Gastroesophageal sphincter (tissue), 4 donors: ENCODE data around the gene LARP1B. TPM values are rescaled to one million over a fixed set of nuclear protein-coding genes. Genes with fewer than 3 reads are reported as not detected.
"Not testable (repeated sequence)": the region's sequence is repeated elsewhere in the genome, so short reads cannot be mapped to it uniquely, and the experiment has no call there.

ENCODE experiments used
- ATAC-seq: fragments of 150-250 bp; one replicate; pipeline ENCODE4 v1.9.1; 2016; ENCODE audit warnings: mild to moderate bottlenecking, moderate library complexity
- H3K27ac ChIP-seq, 4 donors: fragments of 200-600 bp; sonication (generic) in 3 of 4; 1 replicate in 3 of 4; 2 replicates in 1 of 4; pipeline ENCODE4 v1.5.1; 2016 to 2019
- H3K27me3 ChIP-seq: fragments of 200-600 bp; sonication (generic); one replicate; pipeline ENCODE4 v1.5.1; 2019
- H3K36me3 ChIP-seq, 2 donors: fragments of 200-600 bp; sonication (generic); one replicate each; pipeline ENCODE4 v1.5.1; 2019; ENCODE audit warnings: control low read depth in 1 of 2
- H3K4me1 ChIP-seq, 3 donors: fragments of 200-600 bp; sonication (generic); 1 replicate in 2 of 3; 2 replicates in 1 of 3; pipeline ENCODE4 v1.5.1; 2016 to 2019; ENCODE audit warnings: control low read depth in 2 of 3
- H3K4me3 ChIP-seq, 2 donors: fragments of 200-600 bp; sonication (generic); one replicate each; pipeline ENCODE4 v1.5.1; 2019; ENCODE audit warnings: mild to moderate bottlenecking in 1 of 2, moderate library complexity in 1 of 2
- H3K9me3 ChIP-seq, 3 donors: fragments of 200-600 bp; sonication (generic); one replicate each; pipeline ENCODE4 v1.5.1; 2017 to 2019; ENCODE audit warnings: control low read depth in 2 of 3
- EP300 ChIP-seq: sonication (generic); formaldehyde crosslinking; IDR thresholded peaks from one replicate; pipeline ENCODE4 v1.6.1; 2017; ENCODE audit warnings: antibody characterized with exemption, mild to moderate bottlenecking
- POLR2A ChIP-seq, 2 donors: fragments of 450-650 bp; IDR thresholded peaks; one replicate each; pipeline ENCODE4 v1.6.1; 2017; ENCODE audit warnings: antibody characterized with exemption in 2 of 2, mild to moderate bottlenecking in 2 of 2, moderate library complexity in 1 of 2
- POLR2AphosphoS5 ChIP-seq: sonication (generic); formaldehyde crosslinking; IDR thresholded peaks from one replicate; pipeline ENCODE4 v1.6.1; 2017; ENCODE audit warnings: antibody characterized with exemption
- WGBS, 2 donors: methylation state at CpG; one replicate each; pipeline ENCODE4 v1.1.5; 2018; ENCODE audit warnings: low coverage in 1 of 2; 5-methylcytosine and 5-hydroxymethylcytosine counted together
- total RNA-seq, 4 donors: library from RNA; depleted of rRNA; stranded (reverse); fragments of >200 nt; gene quantifications; one replicate each; pipeline ENCODE4 v1.1.0, GENCODE V29; 2016
- TF ChIP-seq, protein P1 (sequence below), 4 experiments: fragments of 200-600 bp in 2 of 4; fragments of 450-650 bp in 2 of 4; sonication (generic) in 1 of 4; IDR thresholded peaks; one replicate each; pipeline ENCODE4 v1.5.1; 2017 to 2019; ENCODE audit warnings: antibody characterized with exemption in 4 of 4, mild to moderate bottlenecking in 2 of 4, moderate library complexity in 2 of 4

LARP1B gene
- total RNA-seq, 4 donors from 2014 or later, result 18.5 to 33.2 (median 26.4) TPM

DNA sequence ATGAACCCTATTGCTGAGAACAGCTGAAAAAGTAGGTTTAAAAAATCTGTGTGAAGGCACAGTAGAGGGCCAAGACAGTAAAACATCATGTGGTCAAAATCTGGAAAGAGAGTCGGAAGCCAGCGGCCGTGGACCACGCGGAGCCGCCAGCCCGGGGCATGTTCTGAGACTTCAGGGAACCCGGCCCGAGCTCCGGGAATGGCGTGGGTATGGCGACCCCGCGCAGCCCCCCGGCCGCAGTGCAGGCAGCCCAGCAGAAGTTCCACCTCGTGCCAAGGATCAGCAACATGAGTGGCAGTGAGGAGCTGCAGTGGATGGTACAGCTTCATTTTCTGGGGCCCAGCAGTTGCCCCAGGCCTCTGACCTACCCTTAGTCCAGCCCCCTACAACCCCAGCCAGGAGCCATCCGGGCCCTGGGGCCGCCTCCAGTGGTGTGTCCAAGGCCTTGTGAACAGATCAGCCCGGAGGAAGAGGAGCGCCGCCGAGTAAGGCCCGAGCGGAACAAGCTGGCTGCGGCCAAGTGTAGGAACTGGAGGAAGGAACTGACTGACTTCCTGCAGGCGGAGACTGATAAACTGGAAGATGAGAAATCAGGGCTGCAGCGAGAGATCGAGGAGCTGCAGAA lies 94.2 kb downstream of the LARP1B start:
- Histone ChIP-seq H3K27me3 (no peaks in the 10 kb centered on the region), H3K27ac (no peak overlapping the region), H3K9me3 (no peaks in the 10 kb centered on the region), H3K4me1 (no peaks in the 10 kb centered on the region), H3K36me3 (peaks cover 0 to 12% of the 10 kb centered on the region in 2 donors), H3K4me3 (no peak overlapping the region)
- WGBS, 2 donors, result 78 to 99% methylated on average over 5 to 16 of the region's 29 CpGs
- ATAC-seq, result no peak
- TF ChIP-seq POLR2AphosphoS5 (no peak), POLR2A (IDR thresholded peaks at IDR 0.05) (no peak), EP300 (no peak)
- TF ChIP-seq, protein P1, sequence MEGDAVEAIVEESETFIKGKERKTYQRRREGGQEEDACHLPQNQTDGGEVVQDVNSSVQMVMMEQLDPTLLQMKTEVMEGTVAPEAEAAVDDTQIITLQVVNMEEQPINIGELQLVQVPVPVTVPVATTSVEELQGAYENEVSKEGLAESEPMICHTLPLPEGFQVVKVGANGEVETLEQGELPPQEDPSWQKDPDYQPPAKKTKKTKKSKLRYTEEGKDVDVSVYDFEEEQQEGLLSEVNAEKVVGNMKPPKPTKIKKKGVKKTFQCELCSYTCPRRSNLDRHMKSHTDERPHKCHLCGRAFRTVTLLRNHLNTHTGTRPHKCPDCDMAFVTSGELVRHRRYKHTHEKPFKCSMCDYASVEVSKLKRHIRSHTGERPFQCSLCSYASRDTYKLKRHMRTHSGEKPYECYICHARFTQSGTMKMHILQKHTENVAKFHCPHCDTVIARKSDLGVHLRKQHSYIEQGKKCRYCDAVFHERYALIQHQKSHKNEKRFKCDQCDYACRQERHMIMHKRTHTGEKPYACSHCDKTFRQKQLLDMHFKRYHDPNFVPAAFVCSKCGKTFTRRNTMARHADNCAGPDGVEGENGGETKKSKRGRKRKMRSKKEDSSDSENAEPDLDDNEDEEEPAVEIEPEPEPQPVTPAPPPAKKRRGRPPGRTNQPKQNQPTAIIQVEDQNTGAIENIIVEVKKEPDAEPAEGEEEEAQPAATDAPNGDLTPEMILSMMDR (IDR thresholded peaks at IDR 0.05), result no peak

DNA sequence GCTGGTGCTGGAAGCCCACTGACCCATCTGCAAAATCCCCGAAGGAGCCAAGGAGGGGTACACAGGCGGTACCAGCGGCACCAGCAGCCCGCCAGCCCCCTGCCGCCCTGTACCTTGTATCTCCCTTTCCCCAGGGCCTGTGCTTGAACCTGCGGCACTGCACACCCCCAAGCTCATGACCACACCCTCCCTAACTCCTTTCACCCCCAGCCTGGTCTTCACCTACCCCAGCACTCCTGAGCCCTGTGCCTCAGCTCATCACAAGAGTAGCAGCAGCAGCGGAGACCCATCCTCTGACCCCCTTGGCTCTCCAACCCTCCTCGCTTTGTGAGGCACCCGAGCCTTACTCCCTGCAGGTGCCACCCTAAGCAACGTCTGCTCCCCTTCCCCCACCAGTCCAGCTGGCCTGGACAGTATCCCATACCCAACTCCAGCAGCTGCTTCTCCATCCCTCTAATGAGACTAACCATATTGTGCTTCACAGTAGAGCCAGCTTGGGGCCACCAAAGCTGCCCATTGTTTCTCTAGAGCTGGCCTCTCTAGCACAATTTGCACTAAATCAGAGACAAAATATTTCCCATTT lies 94.9 kb downstream of the LARP1B start:
- peak; percentile 34 for ATAC-seq
- Histone ChIP-seq H3K27me3 (no peaks in the 10 kb centered on the region), H3K36me3 (peaks cover 0 to 12% of the 10 kb centered on the region in 2 donors), H3K4me3 (no peak overlapping the region), H3K9me3 (no peaks in the 10 kb centered on the region), H3K4me1 (no peaks in the 10 kb centered on the region), H3K27ac (no peak overlapping the region)
- 100% methylated on average over 4 to 10 of the region's 10 CpGs for WGBS, 2 donors
- TF ChIP-seq, protein P1 (IDR thresholded peaks at IDR 0.05), result no peak
- TF ChIP-seq POLR2A (IDR thresholded peaks at IDR 0.05) (no peak), POLR2AphosphoS5 (no peak), EP300 (no peak)

DNA sequence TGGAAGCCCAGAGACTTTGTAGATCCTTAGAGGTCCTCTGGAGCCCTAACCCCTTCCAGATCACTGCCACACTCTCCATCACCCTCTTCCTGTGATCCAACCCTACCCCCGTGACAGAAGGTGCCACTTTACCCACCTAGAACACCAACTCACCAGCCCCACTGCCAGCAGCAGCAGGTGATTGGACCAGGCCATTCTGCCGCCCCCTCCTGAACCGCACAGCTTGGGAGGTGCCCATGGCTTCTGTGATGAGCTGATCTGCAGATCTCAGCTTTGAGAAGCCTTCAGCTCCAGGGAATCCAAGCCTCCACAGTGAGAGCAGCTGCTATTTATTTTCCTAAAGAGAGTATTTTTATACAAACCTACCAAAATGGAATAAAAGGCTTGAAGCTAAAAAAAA lies 95.4 kb downstream of the LARP1B start:
- not testable (repeated sequence) for H3K4me3 ChIP-seq, ATAC-seq, H3K27me3 ChIP-seq, H3K9me3 ChIP-seq, H3K4me1 ChIP-seq, H3K27ac ChIP-seq
- H3K36me3 ChIP-seq, result peaks cover 0 to 12% of the 10 kb centered on the region in 2 donors
- WGBS, 2 donors, result 100% methylated on average over 1 of the region's 3 CpGs; no CpG with 5 or more reads in 1 of the 2 donors

DNA sequence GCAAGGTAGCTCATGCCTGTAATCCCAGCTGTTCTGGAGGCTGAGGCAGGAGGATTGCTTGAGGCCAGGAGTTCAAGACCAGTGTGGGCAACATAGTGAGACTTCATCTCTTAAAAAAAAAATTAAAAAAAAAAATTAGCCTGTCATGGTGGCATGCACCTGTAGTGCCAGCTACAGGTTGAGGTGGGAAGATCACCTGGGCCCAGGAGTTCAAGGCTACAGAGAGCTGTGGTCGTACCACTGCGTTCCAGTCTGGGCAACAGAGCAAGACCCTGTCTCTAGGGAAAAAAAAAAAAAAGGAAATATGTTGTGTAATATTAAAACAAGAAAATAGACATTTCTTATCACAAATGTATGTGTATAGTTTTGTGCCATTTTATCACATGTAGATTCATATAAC lies 97.8 kb downstream of the LARP1B start:
- Histone ChIP-seq H3K4me1 (peaks cover 0 to 4% (median 0%) of the 10 kb centered on the region in 3 donors), H3K36me3 (peaks cover 0 to 12% of the 10 kb centered on the region in 2 donors), H3K4me3 (no peak overlapping the region), H3K27ac (no peak overlapping the region), H3K27me3 (no peaks in the 10 kb centered on the region), H3K9me3 (no peaks in the 10 kb centered on the region)
- ATAC-seq, result no peak
- WGBS, 2 donors, result 94 to 100% methylated on average over 2 of the region's 2 CpGs
- TF ChIP-seq EP300, result no peak
- TF ChIP-seq POLR2A (IDR thresholded peaks at IDR 0.05), result no peak
- TF ChIP-seq, protein P1 (IDR thresholded peaks at IDR 0.05), result no peak
- TF ChIP-seq POLR2AphosphoS5, result no peak

DNA sequence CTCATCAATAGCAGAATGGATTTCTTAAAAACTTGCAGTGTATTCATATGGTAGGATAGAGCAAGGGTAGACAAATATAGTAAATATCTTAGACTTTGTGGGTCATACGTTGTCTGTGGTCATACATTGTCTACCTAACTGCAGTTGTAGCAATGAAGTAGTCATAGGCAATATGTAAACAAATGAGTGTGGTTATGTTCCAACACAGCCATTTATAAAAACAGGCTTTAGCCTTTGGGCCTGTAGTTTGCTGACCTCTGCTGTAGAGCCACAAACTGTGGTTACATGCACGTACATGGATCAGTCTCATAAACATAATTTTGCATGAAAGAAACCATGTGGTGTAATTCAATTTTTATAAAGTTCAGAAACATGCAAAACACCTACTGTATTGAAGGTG lies 98.9 kb downstream of the LARP1B start:
- H3K9me3 ChIP-seq, result no peaks in the 10 kb centered on the region
- H3K4me3 ChIP-seq, result no peak overlapping the region
- peaks cover 0 to 12% of the 10 kb centered on the region in 2 donors for H3K36me3 ChIP-seq
- H3K27ac ChIP-seq, result no peak overlapping the region
- no peaks in the 10 kb centered on the region for H3K27me3 ChIP-seq
- 65 to 89% methylated on average over 2 of the region's 2 CpGs for WGBS, 2 donors
- TF ChIP-seq, protein P1 (IDR thresholded peaks at IDR 0.05), result no peak
- TF ChIP-seq POLR2AphosphoS5 (no peak), EP300 (no peak), POLR2A (IDR thresholded peaks at IDR 0.05) (no peak)
- ATAC-seq, result no peak
- H3K4me1 ChIP-seq, result peaks cover 0 to 4% (median 0%) of the 10 kb centered on the region in 3 donors
